WI38 (cell line): ENCODE measurements around the gene KIAA1217.

Experiments used
- H3K4me3 ChIP-seq: 2 replicates; pipeline ENCODE4 v1.5.1; 2011; ENCODE audit warnings: low read depth, mild to moderate bottlenecking, control low read depth, low read length
- CTCF ChIP-seq: IDR thresholded peaks from 2 replicates; pipeline ENCODE4 v1.5.1; 2012; ENCODE audit warnings: low read depth, mild to moderate bottlenecking, control low read depth, low read length

The KIAA1217 gene

GRCh38 chr10:24208661-24209431 lies at the start of gene KIAA1217:
Gene KIAA1217 (plus strand): TSS chr10:24209138. CDS start chr10:24209194, 56 bp downstream.
- H3K4me3 ChIP-seq: peak within 1 kb of the TSS; percentile 31
- no peak for TF ChIP-seq CTCF

- no peak for TF ChIP-seq CTCF
- no peak overlapping the region for H3K4me3 ChIP-seq
These were observed 46.5 kb upstream of the KIAA1217 start for GRCh38 chr10:24162206-24162985.

GRCh38 chr10:24163485-24163884 lies 45.5 kb upstream of the KIAA1217 start:
- no peak overlapping the region for H3K4me3 ChIP-seq
- TF ChIP-seq CTCF: no peak

GRCh38 chr10:24168258-24169170 lies 40.4 kb upstream of the KIAA1217 start:
- no peak for TF ChIP-seq CTCF
- no peak overlapping the region for H3K4me3 ChIP-seq

GRCh38 chr10:24170199-24170598 lies 38.7 kb upstream of the KIAA1217 start:
- TF ChIP-seq CTCF: no peak

GRCh38 chr10:24172909-24173308 lies 36.0 kb upstream of the KIAA1217 start:
- TF ChIP-seq CTCF: no peak

More at GRCh38 chr10:24170199-24170598, 38.7 kb upstream of the KIAA1217 start:
- no peak overlapping the region for H3K4me3 ChIP-seq

More at GRCh38 chr10:24172909-24173308, 36.0 kb upstream of the KIAA1217 start:
- H3K4me3 ChIP-seq: no peak overlapping the region
